GM18951 (cell line): ENCODE measurements around the gene CASZ1.

Source experiments
- POLR2A ChIP-seq: IDR thresholded peaks from 4 replicates; pipeline ENCODE4 v1.6.1; 2011; ENCODE audit warnings: mild to moderate bottlenecking; ENCODE audit not compliant: insufficient read length, insufficient read depth; ENCODE audit errors: extremely low read depth
- in situ Hi-C: fragments of 300-500 bp; cut with MboI; formaldehyde crosslinking; loops from one replicate; pipeline ENCODE4 v1.12.0; 2022; ENCODE audit warnings: low sequenced_read_pairs, mixed read lengths, inconsistent platforms; ENCODE audit not compliant: unreplicated experiment

Gene CASZ1

GRCh38 chr1:10688409-10688786 is 108.0 kb downstream of the CASZ1 start:
- TF ChIP-seq POLR2A: no peak
- in situ Hi-C loops: no loop called here

DNA sequence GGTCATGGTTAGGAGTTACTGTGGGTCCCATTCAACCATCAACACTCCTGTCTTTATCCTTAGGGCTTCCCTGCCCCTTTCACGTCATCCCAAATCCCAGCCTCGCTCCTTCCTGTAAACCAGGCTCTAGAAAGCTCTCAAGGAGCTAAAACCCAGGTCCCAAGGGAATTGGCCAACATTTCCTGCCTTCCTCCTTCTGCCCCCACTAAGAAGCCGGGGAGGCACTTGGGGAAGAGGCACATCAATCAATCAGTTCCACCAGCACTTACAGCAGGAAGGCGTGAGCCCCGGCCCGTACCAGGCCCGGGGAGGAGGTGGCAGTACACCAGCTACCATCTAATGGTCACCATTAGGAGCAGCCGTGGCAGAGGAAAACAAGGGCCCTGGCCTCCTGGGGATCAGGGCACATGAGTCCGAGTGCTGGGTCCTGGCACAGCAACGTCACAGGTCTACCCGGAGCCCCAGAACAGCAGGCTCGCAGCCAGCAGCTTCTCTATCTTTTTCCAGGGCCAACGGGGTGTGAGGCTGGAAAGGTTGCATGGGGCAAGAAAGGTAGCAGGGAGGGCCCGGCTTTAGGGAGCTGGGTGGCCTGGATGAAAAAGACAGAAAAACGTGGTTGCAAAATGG is 108.6 kb downstream of the CASZ1 start:
- in situ Hi-C loops: no loop called here
- TF ChIP-seq POLR2A: no peak

- in situ Hi-C loops: no loop called here
- TF ChIP-seq POLR2A: no peak
These were observed 109.2 kb downstream of the CASZ1 start for GRCh38 chr1:10687251-10687651.

- TF ChIP-seq POLR2A: no peak
- in situ Hi-C loops: no loop called here
These were observed 109.9 kb downstream of the CASZ1 start for GRCh38 chr1:10686404-10687040.

DNA sequence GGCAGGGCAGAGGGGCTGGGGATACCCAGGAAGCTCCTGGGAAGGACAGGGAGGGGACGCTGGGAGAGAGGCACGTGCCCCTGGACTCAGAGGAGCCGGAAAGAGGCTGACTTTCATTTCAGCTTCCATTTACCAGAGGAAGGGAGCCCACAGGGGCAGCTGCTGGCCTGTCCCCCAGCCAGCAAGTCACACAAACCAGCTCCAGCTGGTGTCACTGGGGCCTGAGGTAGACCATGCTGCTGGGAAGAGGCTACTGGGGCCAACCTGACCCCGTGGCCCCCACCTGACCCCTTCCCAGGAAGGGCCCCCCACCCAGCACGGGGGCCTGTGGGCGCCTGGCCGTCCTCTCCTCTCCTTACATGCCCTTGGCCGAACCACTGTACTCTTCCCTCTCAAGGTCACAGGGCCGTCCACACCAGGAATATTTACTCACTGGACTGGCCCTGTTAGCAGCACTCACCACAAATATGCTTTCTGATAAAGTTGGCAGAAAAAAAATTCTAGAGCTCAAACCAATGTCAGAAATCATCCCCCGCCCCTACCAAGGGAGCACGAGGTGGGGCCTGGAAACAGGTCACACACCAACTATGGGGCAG is 110.5 kb downstream of the CASZ1 start:
- no peak for TF ChIP-seq POLR2A
- in situ Hi-C loops: no loop called here

DNA sequence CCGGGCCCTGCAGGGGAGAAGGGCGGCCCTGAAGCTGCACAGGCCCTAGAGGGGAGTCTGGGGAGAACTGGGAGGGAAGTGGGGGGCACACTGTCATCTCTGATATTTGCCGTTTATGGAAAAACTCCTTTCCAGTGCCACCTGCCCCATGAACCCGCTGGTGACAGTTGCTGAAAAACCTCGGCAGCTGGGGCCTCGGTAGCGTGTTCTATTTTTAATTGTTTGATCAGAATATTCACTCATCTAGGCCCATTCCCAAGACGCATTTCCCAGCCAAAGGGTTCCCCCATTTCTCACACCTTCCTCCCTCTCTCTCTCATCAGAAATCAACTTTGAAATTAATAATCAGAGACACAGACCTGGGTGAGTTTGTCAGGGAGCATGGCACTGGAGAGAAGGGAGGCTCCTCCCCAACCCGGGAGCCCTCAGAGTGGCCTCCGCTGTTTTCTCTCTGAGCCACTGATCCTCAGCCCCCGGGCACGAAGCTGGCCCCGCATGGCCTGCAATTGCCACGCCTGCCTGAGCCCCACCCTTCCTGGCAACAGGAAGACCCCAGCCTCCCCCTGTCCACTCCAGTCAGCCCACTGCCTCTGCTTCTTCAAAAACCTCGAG is 111.1 kb downstream of the CASZ1 start:
- in situ Hi-C loops: no loop called here
- no peak for TF ChIP-seq POLR2A

GRCh38 chr1:10684221-10684620 is 112.2 kb downstream of the CASZ1 start:
- in situ Hi-C loops: no loop called here
- TF ChIP-seq POLR2A: no peak

DNA sequence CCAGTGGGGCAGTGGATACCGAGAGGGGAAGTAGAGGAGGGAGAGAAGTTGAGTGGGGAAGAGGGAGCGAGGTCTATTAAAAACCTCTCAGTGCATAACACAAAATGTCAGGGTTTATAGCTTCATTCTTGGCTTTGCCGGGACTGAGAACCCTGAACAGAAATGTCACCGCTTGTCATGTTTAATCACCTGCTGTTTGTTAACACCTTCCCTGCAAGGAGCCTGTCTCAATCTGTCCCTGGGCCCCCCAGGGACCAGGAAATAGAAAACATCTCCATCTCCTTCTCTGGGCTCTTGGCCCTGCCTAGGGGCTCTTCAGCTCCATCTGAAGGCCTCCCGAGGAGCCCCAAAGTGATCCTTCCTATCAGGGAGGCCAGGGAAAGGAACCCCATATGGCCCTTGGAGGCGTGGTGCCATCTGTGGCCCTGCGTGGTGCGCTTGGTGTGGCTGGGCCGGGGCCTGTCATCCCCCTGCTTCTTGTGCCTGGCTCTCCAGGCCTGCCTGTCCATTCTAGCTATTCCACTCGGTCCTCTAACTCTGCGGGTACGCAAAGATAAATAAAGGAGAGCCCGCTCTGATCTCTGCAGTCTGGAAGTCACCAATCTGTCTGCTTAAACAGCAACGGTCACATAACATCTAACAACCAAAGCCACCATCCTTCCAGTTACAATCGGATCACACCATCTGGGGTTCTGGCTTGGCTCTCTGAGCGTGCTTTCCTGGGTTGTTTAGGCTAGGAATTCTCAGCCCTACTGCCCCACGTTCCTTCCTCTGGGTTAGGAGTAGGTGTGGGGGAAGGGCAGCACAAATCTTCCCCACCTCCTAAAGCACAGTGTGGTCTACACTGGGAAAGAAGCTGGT is 113.8 kb downstream of the CASZ1 start:
- TF ChIP-seq POLR2A: no peak
- in situ Hi-C loops: no loop called here

DNA sequence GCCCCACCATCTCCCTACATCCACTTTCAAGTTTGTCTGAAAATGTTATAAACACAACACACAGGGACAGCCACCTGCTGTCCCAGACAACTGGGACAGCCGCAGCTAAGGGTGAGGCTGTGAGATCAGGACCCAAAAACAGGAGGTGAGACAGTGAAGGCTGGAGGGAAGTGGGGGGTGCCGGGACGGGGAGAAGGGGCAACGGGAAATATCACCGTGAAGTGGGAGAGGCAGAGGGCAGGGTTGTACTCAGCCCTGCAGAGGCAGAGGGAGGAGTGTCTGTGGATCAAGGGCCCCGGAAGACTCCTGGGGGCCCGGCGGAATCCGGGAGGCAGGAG is 114.4 kb downstream of the CASZ1 start:
- no peak for TF ChIP-seq POLR2A
- in situ Hi-C loops: no loop called here

- no peak for TF ChIP-seq POLR2A
- in situ Hi-C loops: no loop called here
These were observed 114.9 kb downstream of the CASZ1 start for GRCh38 chr1:10681296-10682107.

DNA sequence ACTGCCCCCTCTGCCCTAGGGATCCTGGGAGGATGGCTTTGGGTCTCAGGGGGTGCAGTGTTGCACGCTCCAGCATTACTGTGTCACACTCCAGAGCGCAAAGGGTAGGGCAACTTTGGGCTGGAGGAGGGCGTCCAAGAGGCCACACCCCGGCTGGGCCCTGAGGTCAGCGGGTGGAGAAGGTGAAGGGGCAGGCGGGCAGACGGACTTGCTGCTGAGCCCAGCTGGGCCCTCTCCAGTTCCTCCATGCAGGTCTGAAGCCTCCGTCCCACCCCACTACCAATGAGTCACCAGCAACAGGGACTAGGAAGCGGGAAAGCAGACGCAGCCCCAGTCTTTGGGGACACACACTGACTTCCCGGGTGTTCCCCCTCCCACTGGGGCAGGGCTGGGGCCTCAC is 116.0 kb downstream of the CASZ1 start:
- no peak for TF ChIP-seq POLR2A
- in situ Hi-C loops: no loop called here

DNA sequence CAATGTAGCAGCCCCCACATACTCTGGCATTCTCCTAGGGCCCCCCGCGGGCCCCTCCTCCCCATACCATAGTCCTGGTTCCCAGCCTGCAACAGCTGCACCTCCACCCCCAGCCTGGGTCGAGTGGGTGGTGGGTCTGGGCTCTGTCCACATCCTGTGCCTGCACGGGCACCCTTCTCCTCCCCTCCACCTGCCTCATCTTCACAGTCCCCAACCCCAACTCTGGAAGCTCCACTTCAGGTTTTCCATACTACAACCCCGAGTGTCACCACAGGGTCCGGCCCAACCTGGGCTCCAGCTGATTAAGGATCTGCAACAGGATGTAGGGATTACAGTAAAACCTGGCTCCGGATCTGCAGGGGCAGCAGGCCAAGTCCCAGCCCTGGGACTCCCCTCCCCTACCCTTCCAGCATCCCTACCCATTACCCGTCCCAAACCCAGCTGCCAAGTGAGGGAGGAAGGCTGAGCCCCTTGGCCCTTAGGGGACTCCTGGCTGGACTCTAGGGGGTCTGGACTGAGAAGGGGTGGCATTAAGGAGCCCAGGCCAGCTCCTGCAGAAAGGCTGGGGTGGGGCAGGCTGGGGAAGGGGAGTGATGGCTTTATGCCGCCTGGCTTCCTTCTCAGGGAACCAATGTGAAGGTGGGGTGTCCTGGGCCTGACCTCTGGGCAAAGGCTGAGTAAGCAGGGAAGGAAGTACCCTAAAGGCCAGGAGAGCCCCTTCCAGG is 116.8 kb downstream of the CASZ1 start:
- in situ Hi-C loops: no loop called here
- TF ChIP-seq POLR2A: no peak
